Esophagus muscularis mucosa (tissue), 4 donors: ENCODE measurements around the gene NUBPL. TPM values are rescaled to one million over a fixed set of nuclear protein-coding genes. Genes with fewer than 3 reads are reported as not detected.
"Not testable (repeated sequence)": the region's sequence is repeated elsewhere in the genome, so short reads cannot be mapped to it uniquely, and the experiment has no call there.

ENCODE experiments used
- DNase-seq: peaks from one replicate; pipeline ENCODE4 v3.0.0-alpha.2; 2017; ENCODE audit errors: extremely low spot score
- H3K27ac ChIP-seq, 4 donors: fragments of 200-600 bp; sonication (generic); replicated peaks in 1 of 4; 1 replicate in 3 of 4; 2 replicates in 1 of 4; pipeline ENCODE4 v1.5.1; 2016 to 2019; ENCODE audit warnings: mild to moderate bottlenecking in 1 of 4
- H3K27me3 ChIP-seq, 4 donors: fragments of 200-600 bp; sonication (generic); one replicate each; pipeline versions ENCODE4 v1.5.1 to v1.6.0; 2016 to 2019
- H3K36me3 ChIP-seq, 4 donors: fragments of 200-600 bp; sonication (generic); one replicate each; pipeline ENCODE4 v1.5.1; 2016 to 2019
- H3K4me1 ChIP-seq, 4 donors: fragments of 200-600 bp; sonication (generic); one replicate each; pipeline ENCODE4 v1.5.1; 2016 to 2019
- H3K4me3 ChIP-seq, 4 donors: fragments of 200-600 bp; sonication (generic); 1 replicate in 2 of 4; 2 replicates in 2 of 4; pipeline ENCODE4 v1.5.1; 2016 to 2019; ENCODE audit warnings: mild to moderate bottlenecking in 4 of 4, moderate library complexity in 1 of 4
- H3K9me3 ChIP-seq, 4 donors: fragments of 200-600 bp; sonication (generic); 1 replicate in 3 of 4; 2 replicates in 1 of 4; pipeline ENCODE4 v1.5.1; 2016 to 2019
- EP300 ChIP-seq: sonication (generic); formaldehyde crosslinking; IDR thresholded peaks from one replicate; pipeline ENCODE4 v1.6.1; 2017; ENCODE audit warnings: antibody characterized with exemption
- POLR2A ChIP-seq: fragments of 450-650 bp; IDR thresholded peaks from one replicate; pipeline ENCODE4 v1.6.1; 2017; ENCODE audit warnings: antibody characterized with exemption, moderate library complexity, mild to moderate bottlenecking, low read depth
- POLR2AphosphoS5 ChIP-seq, 2 donors: sonication (generic); formaldehyde crosslinking; IDR thresholded peaks; one replicate each; pipeline ENCODE4 v1.6.1; 2017; ENCODE audit warnings: antibody characterized with exemption in 2 of 2
- WGBS: methylation state at CpG from one replicate; pipeline ENCODE4 v1.1.5; 2018; 5-methylcytosine and 5-hydroxymethylcytosine counted together
- intact Hi-C: fragments of 100-400 bp; cut with DNase I; formaldehyde crosslinking; loops from one replicate; pipeline ENCODE4 v1.15.1; 2023
- total RNA-seq, 4 donors: library from RNA; depleted of rRNA; stranded (reverse); fragments of >200 nt; gene quantifications; one replicate each; pipeline versions ENCODE4 v1.1.0 to v1.2.1, GENCODE V29; 2016
- TF ChIP-seq, protein P1 (sequence below), 3 experiments: fragments of 200-600 bp in 2 of 3; fragments of 450-650 bp in 1 of 3; sonication (generic) in 2 of 3; IDR thresholded peaks; one replicate each; pipeline ENCODE4 v1.5.1; 2017 to 2019; ENCODE audit warnings: antibody characterized with exemption in 3 of 3, mild to moderate bottlenecking in 2 of 3, moderate library complexity in 1 of 3

NUBPL gene
- total RNA-seq, 4 donors from 2014 or later: 10.3 to 13.6 (median 12.8) TPM

DNA sequence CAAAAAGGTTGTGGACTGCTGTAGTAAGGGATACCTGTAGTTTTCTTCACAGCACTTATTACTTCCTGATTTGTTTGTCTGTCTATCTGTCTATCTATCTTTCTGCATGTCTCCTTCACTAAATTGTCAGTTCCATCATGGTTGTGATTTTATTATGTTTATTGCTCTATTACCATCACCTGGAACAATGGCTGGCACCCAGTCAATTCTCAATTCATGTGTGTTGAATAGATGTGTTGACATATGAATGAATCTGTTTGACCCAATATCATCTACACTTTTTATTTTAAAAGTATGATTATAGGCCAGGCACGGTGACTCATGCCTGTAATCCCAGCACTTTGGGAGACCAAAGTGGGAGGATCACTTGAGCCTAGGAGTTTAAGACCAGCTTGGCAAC, 224.4 kb downstream of the NUBPL start:
- Histone ChIP-seq H3K36me3 (no peaks in the 10 kb centered on the region), H3K4me3 (no peak overlapping the region), H3K9me3 (no peaks in the 10 kb centered on the region), H3K27me3 (no peaks in the 10 kb centered on the region), H3K27ac (no peak overlapping the region), H3K4me1 (no peaks in the 10 kb centered on the region)
- TF ChIP-seq POLR2A (no peak), POLR2AphosphoS5 (IDR thresholded peaks at IDR 0.05) (no peak), EP300 (no peak)
- TF ChIP-seq, protein P1, sequence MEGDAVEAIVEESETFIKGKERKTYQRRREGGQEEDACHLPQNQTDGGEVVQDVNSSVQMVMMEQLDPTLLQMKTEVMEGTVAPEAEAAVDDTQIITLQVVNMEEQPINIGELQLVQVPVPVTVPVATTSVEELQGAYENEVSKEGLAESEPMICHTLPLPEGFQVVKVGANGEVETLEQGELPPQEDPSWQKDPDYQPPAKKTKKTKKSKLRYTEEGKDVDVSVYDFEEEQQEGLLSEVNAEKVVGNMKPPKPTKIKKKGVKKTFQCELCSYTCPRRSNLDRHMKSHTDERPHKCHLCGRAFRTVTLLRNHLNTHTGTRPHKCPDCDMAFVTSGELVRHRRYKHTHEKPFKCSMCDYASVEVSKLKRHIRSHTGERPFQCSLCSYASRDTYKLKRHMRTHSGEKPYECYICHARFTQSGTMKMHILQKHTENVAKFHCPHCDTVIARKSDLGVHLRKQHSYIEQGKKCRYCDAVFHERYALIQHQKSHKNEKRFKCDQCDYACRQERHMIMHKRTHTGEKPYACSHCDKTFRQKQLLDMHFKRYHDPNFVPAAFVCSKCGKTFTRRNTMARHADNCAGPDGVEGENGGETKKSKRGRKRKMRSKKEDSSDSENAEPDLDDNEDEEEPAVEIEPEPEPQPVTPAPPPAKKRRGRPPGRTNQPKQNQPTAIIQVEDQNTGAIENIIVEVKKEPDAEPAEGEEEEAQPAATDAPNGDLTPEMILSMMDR (IDR thresholded peaks at IDR 0.05): no peak
- intact Hi-C loops: no loop called here
- WGBS: 73% methylated on average over 1 of the region's 1 CpG
- no peak for DNase-seq

DNA sequence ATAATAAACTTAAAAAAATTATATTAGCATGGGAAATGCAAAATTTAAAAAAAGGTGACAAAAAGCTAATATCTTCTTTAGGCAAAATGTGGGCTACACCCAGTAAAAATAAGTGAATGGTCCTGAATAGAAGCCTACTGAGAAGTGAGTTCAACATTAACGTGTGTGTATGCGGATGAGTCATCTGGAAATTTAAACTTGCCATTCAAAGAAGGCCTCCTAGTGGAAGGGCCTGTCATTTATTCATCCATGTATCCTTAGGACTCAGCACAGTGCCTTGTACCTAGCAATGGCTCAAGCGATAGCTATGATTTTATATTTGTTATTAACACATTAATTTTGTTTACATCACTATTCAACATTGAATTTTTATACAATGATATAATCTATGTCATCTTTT, 226.2 kb downstream of the NUBPL start:
- H3K36me3 ChIP-seq: no peaks in the 10 kb centered on the region
- H3K27ac ChIP-seq: no peak overlapping the region
- intact Hi-C loops: no loop called here
- no peaks in the 10 kb centered on the region for H3K4me1 ChIP-seq
- no peak for DNase-seq
- WGBS: 86% methylated on average over 3 of the region's 3 CpGs
- H3K27me3 ChIP-seq: no peaks in the 10 kb centered on the region
- no peaks in the 10 kb centered on the region for H3K9me3 ChIP-seq
- no peak overlapping the region for H3K4me3 ChIP-seq
- no peak for TF ChIP-seq POLR2A
- TF ChIP-seq POLR2AphosphoS5 (IDR thresholded peaks at IDR 0.05): no peak
- TF ChIP-seq EP300: no peak
- TF ChIP-seq, protein P1 (IDR thresholded peaks at IDR 0.05): no peak

DNA sequence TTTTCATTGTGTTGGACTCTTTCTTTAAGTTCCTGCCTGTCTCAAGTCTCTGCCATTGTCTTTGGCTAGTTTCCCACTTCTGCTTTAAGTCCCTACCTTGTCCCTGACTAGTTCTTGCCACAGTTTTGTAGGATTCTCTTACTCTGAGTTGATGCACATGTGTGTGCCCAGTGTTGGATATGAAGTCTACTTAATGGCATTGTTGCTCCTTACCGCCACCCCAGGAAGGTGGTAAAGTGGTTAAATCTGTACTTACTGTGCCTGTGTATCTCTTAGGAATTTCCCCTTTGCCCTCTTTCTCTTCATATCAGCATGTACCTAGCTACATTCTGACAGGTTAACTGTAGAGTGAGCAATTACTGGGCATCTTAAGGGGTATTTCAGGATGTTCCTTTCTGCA, 227.1 kb downstream of the NUBPL start:
- H3K27me3 ChIP-seq: no peaks in the 10 kb centered on the region
- no peaks in the 10 kb centered on the region for H3K9me3 ChIP-seq
- no peaks in the 10 kb centered on the region for H3K4me1 ChIP-seq
- no peak for DNase-seq
- WGBS: 100% methylated on average over 1 of the region's 1 CpG
- H3K36me3 ChIP-seq: no peaks in the 10 kb centered on the region
- intact Hi-C loops: no loop called here
- H3K4me3 ChIP-seq: no peak overlapping the region
- H3K27ac ChIP-seq: no peak overlapping the region
- TF ChIP-seq EP300: no peak
- TF ChIP-seq, protein P1 (IDR thresholded peaks at IDR 0.05): no peak
- no peak for TF ChIP-seq POLR2AphosphoS5 (IDR thresholded peaks at IDR 0.05)
- no peak for TF ChIP-seq POLR2A

DNA sequence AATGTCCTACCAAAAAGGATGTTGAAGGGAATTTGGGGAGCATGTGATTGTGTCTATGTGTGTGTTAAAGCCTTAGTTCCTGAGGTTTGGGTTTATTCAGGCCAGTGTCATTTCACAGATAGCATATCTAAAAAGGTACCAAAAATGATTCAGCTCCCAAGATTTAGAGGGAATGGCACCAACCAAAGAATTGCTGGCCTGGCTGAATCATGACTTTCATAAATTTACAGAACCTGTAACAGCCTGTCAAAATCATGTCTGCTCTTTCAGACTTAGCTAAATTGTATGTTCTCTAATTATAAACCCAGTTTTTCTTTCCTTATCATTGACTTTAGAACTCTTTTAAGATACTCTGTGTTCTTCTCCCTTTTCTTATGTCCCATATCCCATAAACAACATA, 231.5 kb downstream of the NUBPL start:
- no peak overlapping the region for H3K27ac ChIP-seq
- H3K9me3 ChIP-seq: no peaks in the 10 kb centered on the region
- TF ChIP-seq POLR2A (no peak), EP300 (no peak), POLR2AphosphoS5 (IDR thresholded peaks at IDR 0.05) (no peak)
- TF ChIP-seq, protein P1 (IDR thresholded peaks at IDR 0.05): no peak
- no peaks in the 10 kb centered on the region for H3K27me3 ChIP-seq
- no peaks in the 10 kb centered on the region for H3K4me1 ChIP-seq
- intact Hi-C loops: no loop called here
- no peak overlapping the region for H3K4me3 ChIP-seq
- no peaks in the 10 kb centered on the region for H3K36me3 ChIP-seq
- no peak for DNase-seq

DNA sequence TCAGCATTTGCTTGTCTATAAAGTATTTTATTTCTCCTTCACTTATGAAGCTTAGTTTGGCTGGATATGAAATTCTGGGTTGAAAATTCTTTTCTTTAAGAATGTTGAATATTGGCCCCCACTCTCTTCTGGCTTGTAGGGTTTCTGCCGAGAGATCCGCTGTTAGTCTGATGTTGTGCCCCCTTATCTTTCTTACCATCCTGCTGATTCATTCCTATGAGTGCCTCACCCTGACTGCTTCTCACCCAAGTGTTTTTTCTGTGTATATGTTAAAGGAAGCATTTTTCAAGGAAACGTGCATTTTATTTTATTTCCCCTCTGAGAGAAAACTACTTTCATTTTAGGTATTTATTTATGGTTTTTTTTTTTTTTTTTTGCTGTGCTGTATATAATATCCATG, 236.7 kb downstream of the NUBPL start:
- WGBS: 93% methylated on average over 3 of the region's 3 CpGs
- H3K36me3 ChIP-seq, H3K27me3 ChIP-seq, DNase-seq, H3K27ac ChIP-seq, H3K4me1 ChIP-seq, H3K4me3 ChIP-seq, H3K9me3 ChIP-seq, intact Hi-C loops: not testable (repeated sequence)
